ENCODE measurements around the gene LPCAT1. TPM values are rescaled to one million over a fixed set of nuclear protein-coding genes. Genes with fewer than 3 reads are reported as not detected.

LPCAT1 gene
- total RNA-seq, 1 experiment from 2014 or later = 59.8 TPM

DNA sequence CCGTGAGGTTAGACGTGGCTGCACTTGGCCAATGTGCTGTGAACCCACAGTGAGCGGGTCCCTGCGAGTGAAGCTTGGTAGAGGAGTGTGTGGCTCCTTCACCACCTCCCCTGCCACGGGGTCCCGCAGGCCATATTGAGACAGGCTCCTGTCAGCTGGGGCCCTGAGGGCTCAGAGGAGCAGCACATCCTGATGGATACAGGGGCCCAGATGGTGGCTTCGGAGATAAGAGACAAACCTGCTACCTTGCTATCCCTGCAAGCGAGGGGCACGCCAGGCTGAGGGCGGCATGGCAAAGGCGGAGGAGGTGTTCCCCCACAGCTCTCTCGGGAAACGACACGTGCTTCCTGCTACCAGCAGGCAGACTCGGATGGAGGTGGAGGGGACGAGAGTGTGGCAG lies 111.6 kb downstream of the LPCAT1 start:
- no peak for ATAC-seq
- CTCF ChIA-PET = no interaction called here
- POLR2A ChIA-PET = no interaction called here
- TF ChIP-seq, protein P1, sequence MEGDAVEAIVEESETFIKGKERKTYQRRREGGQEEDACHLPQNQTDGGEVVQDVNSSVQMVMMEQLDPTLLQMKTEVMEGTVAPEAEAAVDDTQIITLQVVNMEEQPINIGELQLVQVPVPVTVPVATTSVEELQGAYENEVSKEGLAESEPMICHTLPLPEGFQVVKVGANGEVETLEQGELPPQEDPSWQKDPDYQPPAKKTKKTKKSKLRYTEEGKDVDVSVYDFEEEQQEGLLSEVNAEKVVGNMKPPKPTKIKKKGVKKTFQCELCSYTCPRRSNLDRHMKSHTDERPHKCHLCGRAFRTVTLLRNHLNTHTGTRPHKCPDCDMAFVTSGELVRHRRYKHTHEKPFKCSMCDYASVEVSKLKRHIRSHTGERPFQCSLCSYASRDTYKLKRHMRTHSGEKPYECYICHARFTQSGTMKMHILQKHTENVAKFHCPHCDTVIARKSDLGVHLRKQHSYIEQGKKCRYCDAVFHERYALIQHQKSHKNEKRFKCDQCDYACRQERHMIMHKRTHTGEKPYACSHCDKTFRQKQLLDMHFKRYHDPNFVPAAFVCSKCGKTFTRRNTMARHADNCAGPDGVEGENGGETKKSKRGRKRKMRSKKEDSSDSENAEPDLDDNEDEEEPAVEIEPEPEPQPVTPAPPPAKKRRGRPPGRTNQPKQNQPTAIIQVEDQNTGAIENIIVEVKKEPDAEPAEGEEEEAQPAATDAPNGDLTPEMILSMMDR (IDR thresholded peaks at IDR 0.05) = no peak
- TF ChIP-seq POLR2AphosphoS5 (IDR thresholded peaks at IDR 0.05; ENCODE audit: low read depth, low read length) = no peak
- TF ChIP-seq SIN3A (IDR thresholded peaks at IDR 0.05; ENCODE audit: borderline replicate concordance, insufficient read depth, low read depth, low read length) = no peak
- TF ChIP-seq REST (IDR thresholded peaks at IDR 0.05; ENCODE audit: insufficient read depth in 1 of 2, low read depth in 2 of 2, low read length in 1 of 2) = no peak
- TF ChIP-seq TCF7L2 (IDR thresholded peaks at IDR 0.05; ENCODE audit: low read depth, low read length) = no peak
- H3K36me3 ChIP-seq (ENCODE audit: control insufficient read depth, insufficient read depth, low read length) = no peaks in the 10 kb centered on the region
- in situ Hi-C loops (cut with HindIII; ENCODE audit: low pct_unique_long_range_greater_than_20kb, low sequenced_read_pairs) = no loop called here
- no peaks in the 10 kb centered on the region for H3K27me3 ChIP-seq (ENCODE audit: control insufficient read depth, insufficient read depth, low read length)
- no peak for DNase-seq (ENCODE audit: low read depth, low spot score)
- no peak overlapping the region for H3K27ac ChIP-seq (ENCODE audit: low read length)
- intact Hi-C loops (cut with micrococcal nuclease; ENCODE audit: unreplicated experiment) = no loop called here
- no TSS peak for BruUV-seq (replicated peaks)
- H3K4me3 ChIP-seq (ENCODE audit: low read depth in 2 of 2, low read length in 2 of 2) = no peak overlapping the region
- H3K4me1 ChIP-seq (ENCODE audit: control insufficient read depth, insufficient read depth, low read length) = no peaks in the 10 kb centered on the region
- H3K9me3 ChIP-seq (ENCODE audit: control insufficient read depth, insufficient read depth, low read depth, low read length) = no peaks in the 10 kb centered on the region

Small RNA genes lying within 50 kb of the gene (microRNA-seq; reads per million reads assigned to microRNA genes)
- gene MIR6075 (ENCODE audit: unreplicated experiment) = not detected

Other genes starting within 250 kb of the LPCAT1 start
- gene TERT, start 228.9 kb downstream of the LPCAT1 start, total RNA-seq (2021; ENCODE audit: unreplicated experiment) = 8.9 TPM
- gene CLPTM1L, start 178.9 kb downstream of the LPCAT1 start, total RNA-seq (2021; ENCODE audit: unreplicated experiment) = 188 TPM
- 0.05 TPM for gene SLC6A3, start 78.5 kb downstream of the LPCAT1 start, total RNA-seq (2021; ENCODE audit: unreplicated experiment)

All from Panc1 (cell line).